H9 (cell line): ENCODE data around the gene MORN3. TPM values are rescaled to one million over a fixed set of nuclear protein-coding genes. Genes with fewer than 3 reads are reported as not detected.

Experiments
- DNase-seq: peaks from one replicate; pipeline ENCODE4 v3.0.0-alpha.2; 2017
- H2AFZ ChIP-seq: one replicate; pipeline ENCODE4 v1.6.1; 2013; ENCODE audit warnings: mild to moderate bottlenecking, low read length, control low read depth, moderate library complexity
- H2AK5ac ChIP-seq: 2 replicates; pipeline ENCODE4 v1.6.1; 2013; ENCODE audit warnings: low read length, control low read depth, mixed read lengths; ENCODE audit not compliant: insufficient read length
- H2BK120ac ChIP-seq: one replicate; pipeline ENCODE4 v1.6.1; 2013; ENCODE audit warnings: low read depth, mild to moderate bottlenecking, low read length, control low read depth, inconsistent platforms; ENCODE audit not compliant: poor library complexity, severe bottlenecking
- H2BK12ac ChIP-seq: 2 replicates; pipeline ENCODE4 v1.6.1; 2013; ENCODE audit warnings: low read length, control low read depth, mixed read lengths, low read depth; ENCODE audit not compliant: insufficient read length
- H2BK15ac ChIP-seq: 2 replicates; pipeline ENCODE4 v1.6.1; 2013; ENCODE audit warnings: low read depth, low read length, control low read depth
- H2BK20ac ChIP-seq: one replicate; pipeline ENCODE4 v1.6.1; 2013; ENCODE audit warnings: low read depth, mild to moderate bottlenecking, low read length, control low read depth, inconsistent platforms; ENCODE audit not compliant: poor library complexity, severe bottlenecking
- H2BK5ac ChIP-seq: 2 replicates; pipeline ENCODE4 v1.6.1; 2013; ENCODE audit warnings: low read length, control low read depth, mixed read lengths; ENCODE audit not compliant: insufficient read length
- H3K14ac ChIP-seq: 2 replicates; pipeline ENCODE4 v1.6.1; 2013; ENCODE audit warnings: low read length, control low read depth; ENCODE audit not compliant: insufficient read depth
- H3K18ac ChIP-seq: 2 replicates; pipeline ENCODE4 v1.6.1; 2013; ENCODE audit warnings: low read depth, mild to moderate bottlenecking, mixed read lengths, low read length, control low read depth; ENCODE audit not compliant: insufficient read length
- H3K23ac ChIP-seq: 2 replicates; pipeline ENCODE4 v1.6.1; 2013; ENCODE audit warnings: low read length, control low read depth, mixed read lengths, low read depth; ENCODE audit not compliant: insufficient read length
- H3K23me2 ChIP-seq: 2 replicates; pipeline ENCODE4 v1.6.1; 2013; ENCODE audit warnings: low read depth, mild to moderate bottlenecking, mixed read lengths, low read length, control low read depth; ENCODE audit not compliant: insufficient read length, poor library complexity, severe bottlenecking
- H3K27ac ChIP-seq: 2 replicates; pipeline ENCODE4 v1.5.1; 2013; ENCODE audit warnings: low read length, control low read depth, mixed read lengths, low read depth; ENCODE audit not compliant: insufficient read length
- H3K27me3 ChIP-seq: 2 replicates; pipeline ENCODE4 v1.6.1; 2013; ENCODE audit warnings: low read length, control low read depth, inconsistent platforms; ENCODE audit not compliant: insufficient read depth
- H3K4ac ChIP-seq: 2 replicates; pipeline ENCODE4 v1.6.1; 2013; ENCODE audit warnings: low read depth, mild to moderate bottlenecking, control low read depth, inconsistent platforms, low read length, moderate library complexity
- H3K4me1 ChIP-seq: 2 replicates; pipeline ENCODE4 v1.6.1; 2013; ENCODE audit warnings: low read length, control low read depth, inconsistent platforms; ENCODE audit not compliant: insufficient read depth
- H3K4me2 ChIP-seq: 2 replicates; pipeline ENCODE4 v1.6.1; 2013; ENCODE audit warnings: low read length, control low read depth, mixed read lengths; ENCODE audit not compliant: insufficient read length, insufficient read depth
- H3K56ac ChIP-seq: 2 replicates; pipeline ENCODE4 v1.6.1; 2013; ENCODE audit warnings: low read depth, mild to moderate bottlenecking, mixed read lengths, low read length, control low read depth; ENCODE audit not compliant: insufficient read length
- H3K79me1 ChIP-seq: 2 replicates; pipeline ENCODE4 v1.6.1; 2013; ENCODE audit warnings: low read depth, mild to moderate bottlenecking, moderate library complexity, low read length, control low read depth, inconsistent platforms; ENCODE audit not compliant: insufficient read depth, poor library complexity, severe bottlenecking
- H3K79me2 ChIP-seq: 2 replicates; pipeline ENCODE4 v1.6.1; 2013; ENCODE audit warnings: low read length, control low read depth, inconsistent platforms; ENCODE audit not compliant: insufficient read depth
- H3K9ac ChIP-seq: 2 replicates; pipeline ENCODE4 v1.6.1; 2013; ENCODE audit warnings: low read length, control low read depth, mixed read lengths; ENCODE audit not compliant: insufficient read length; ENCODE audit errors: extremely low read depth
- H3K9me3 ChIP-seq: one replicate; pipeline ENCODE4 v1.6.1; 2013; ENCODE audit warnings: low read depth, low read length, inconsistent platforms; ENCODE audit not compliant: control insufficient read depth
- H3T11ph ChIP-seq: one replicate; pipeline ENCODE4 v1.6.1; 2013; ENCODE audit warnings: mild to moderate bottlenecking, low read length, control low read depth, inconsistent platforms
- H4K20me1 ChIP-seq: one replicate; pipeline ENCODE4 v1.6.1; 2013; ENCODE audit not compliant: control insufficient read depth, insufficient read length, insufficient read depth
- H4K5ac ChIP-seq: 2 replicates; pipeline ENCODE4 v1.6.1; 2013; ENCODE audit warnings: low read depth, mild to moderate bottlenecking, mixed read lengths, low read length, control low read depth; ENCODE audit not compliant: insufficient read length
- H4K8ac ChIP-seq: replicated peaks from 2 replicates; pipeline ENCODE4 v1.6.1; 2013; ENCODE audit warnings: low read length, control low read depth, mixed read lengths, low read depth; ENCODE audit not compliant: insufficient read length
- H4K91ac ChIP-seq: 2 replicates; pipeline ENCODE4 v1.6.1; 2013; ENCODE audit warnings: low read depth, mild to moderate bottlenecking, moderate library complexity, mixed read lengths, low read length, control low read depth; ENCODE audit not compliant: insufficient read length
- H3K27ac Mint-ChIP-seq, 3 experiments: 2 replicates in 2 of 3; 3 replicates in 1 of 3; pipeline ENCODE4 v1.8.0; 2020 to 2021; ENCODE audit warnings: mixed read lengths in 3 of 3, mild to moderate bottlenecking in 1 of 3, moderate library complexity in 1 of 3
- H3K27me3 Mint-ChIP-seq: 2 replicates; pipeline ENCODE4 v1.8.0; 2021; ENCODE audit warnings: low read depth, mild to moderate bottlenecking, moderate library complexity, mixed read lengths
- H3K36me3 Mint-ChIP-seq, 3 experiments: 2 replicates in 2 of 3; 3 replicates in 1 of 3; pipeline ENCODE4 v1.8.0; 2020 to 2021; ENCODE audit warnings: low read depth in 3 of 3, mixed read lengths in 3 of 3; ENCODE audit not compliant: insufficient read depth in 1 of 3
- H3K4me1 Mint-ChIP-seq, 2 experiments: 2 replicates each; pipeline ENCODE4 v1.8.0; 2020; ENCODE audit warnings: mixed read lengths in 2 of 2
- H3K4me3 Mint-ChIP-seq, 2 experiments: 2 replicates in 1 of 2; 3 replicates in 1 of 2; pipeline ENCODE4 v1.8.0; 2020 to 2021; ENCODE audit warnings: mild to moderate bottlenecking in 2 of 2, mixed read lengths in 2 of 2, moderate library complexity in 1 of 2
- H3K9me3 Mint-ChIP-seq, 2 experiments: 2 replicates in 1 of 2; 3 replicates in 1 of 2; pipeline ENCODE4 v1.8.0; 2020; ENCODE audit warnings: mild to moderate bottlenecking in 2 of 2, mixed read lengths in 2 of 2, moderate library complexity in 1 of 2
- WGBS: extraction: QIAGEN DNeasy Blood & Tissue Kit; methylation state at CpG from one replicate; pipeline ENCODE4 v1.1.7; 2013; ENCODE audit warnings: missing lambda C conversion rate, low lambda C conversion rate, mixed read lengths; ENCODE audit not compliant: insufficient read length; ENCODE audit errors: extremely low coverage; 5-methylcytosine and 5-hydroxymethylcytosine counted together
- total RNA-seq: library from RNA; stranded (reverse); gene quantifications from 2 replicates; pipeline ENCODE4 v1.2.1, GENCODE V29; 2021
- TF ChIP-seq, protein P1 (sequence below): fragments of 200-600 bp; sonication (generic); conservative IDR thresholded peaks from 3 replicates; pipeline ENCODE4 v1.8.0; 2021; ENCODE audit warnings: antibody characterized with exemption, mild to moderate bottlenecking

Gene MORN3
- total RNA-seq, 1 experiment from 2014 or later = 0.37 TPM

DNA sequence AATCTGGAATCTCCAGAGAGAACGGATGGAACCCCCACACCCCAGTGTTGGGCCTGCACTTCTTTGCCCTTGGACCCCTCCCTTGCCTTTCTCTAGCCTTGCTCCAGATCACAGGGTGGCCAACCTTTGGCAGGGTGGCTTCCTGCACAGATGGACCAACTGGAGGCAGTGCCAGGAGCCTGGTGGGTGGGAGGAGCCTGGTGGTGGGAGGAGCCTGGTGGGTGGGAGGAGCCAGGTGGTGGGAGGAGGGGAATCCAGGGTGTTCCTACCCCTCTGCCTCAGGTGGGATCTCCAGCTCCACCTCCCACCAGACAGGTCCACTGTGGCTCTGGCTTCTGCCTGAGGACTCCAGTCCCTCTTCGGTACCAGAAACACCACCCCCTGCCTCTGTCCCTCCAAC lies 58.1 kb downstream of the MORN3 start:
- H2AFZ ChIP-seq = no peak overlapping the region
- H3K4ac ChIP-seq = no peak overlapping the region
- no peak overlapping the region for H2BK5ac ChIP-seq
- no peak overlapping the region for H2BK15ac ChIP-seq
- no peak overlapping the region for H3K4me2 ChIP-seq
- no peaks in the 10 kb centered on the region for H3K4me1 ChIP-seq
- no peak overlapping the region for H3K27ac ChIP-seq
- peaks cover 0 to 5% (median 0%) of the 10 kb centered on the region in 3 experiments; a peak in 2 of 7 replicates for H3K36me3 Mint-ChIP-seq
- H2BK20ac ChIP-seq = no peak overlapping the region
- WGBS = no CpG with 5 or more reads among the region's 2 CpGs
- no peak overlapping the region for H2AK5ac ChIP-seq
- H3K4me3 Mint-ChIP-seq = no peak overlapping the region
- no peak overlapping the region for H4K5ac ChIP-seq
- H4K91ac ChIP-seq = no peak overlapping the region
- H3K14ac ChIP-seq = no peak overlapping the region
- H3K27ac Mint-ChIP-seq = peak overlapping the region in 2 of 3 experiments; percentile 4 to 70; a peak in 3 of 7 replicates
- TF ChIP-seq, protein P1, sequence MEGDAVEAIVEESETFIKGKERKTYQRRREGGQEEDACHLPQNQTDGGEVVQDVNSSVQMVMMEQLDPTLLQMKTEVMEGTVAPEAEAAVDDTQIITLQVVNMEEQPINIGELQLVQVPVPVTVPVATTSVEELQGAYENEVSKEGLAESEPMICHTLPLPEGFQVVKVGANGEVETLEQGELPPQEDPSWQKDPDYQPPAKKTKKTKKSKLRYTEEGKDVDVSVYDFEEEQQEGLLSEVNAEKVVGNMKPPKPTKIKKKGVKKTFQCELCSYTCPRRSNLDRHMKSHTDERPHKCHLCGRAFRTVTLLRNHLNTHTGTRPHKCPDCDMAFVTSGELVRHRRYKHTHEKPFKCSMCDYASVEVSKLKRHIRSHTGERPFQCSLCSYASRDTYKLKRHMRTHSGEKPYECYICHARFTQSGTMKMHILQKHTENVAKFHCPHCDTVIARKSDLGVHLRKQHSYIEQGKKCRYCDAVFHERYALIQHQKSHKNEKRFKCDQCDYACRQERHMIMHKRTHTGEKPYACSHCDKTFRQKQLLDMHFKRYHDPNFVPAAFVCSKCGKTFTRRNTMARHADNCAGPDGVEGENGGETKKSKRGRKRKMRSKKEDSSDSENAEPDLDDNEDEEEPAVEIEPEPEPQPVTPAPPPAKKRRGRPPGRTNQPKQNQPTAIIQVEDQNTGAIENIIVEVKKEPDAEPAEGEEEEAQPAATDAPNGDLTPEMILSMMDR = no peak
- H3K79me2 ChIP-seq = no peaks in the 10 kb centered on the region
- H4K8ac ChIP-seq = no peak overlapping the region
- no peak overlapping the region for H3K9ac ChIP-seq
- H2BK120ac ChIP-seq = no peak overlapping the region
- peaks cover 0 to 3% of the 10 kb centered on the region in 2 experiments; a peak in 2 of 5 replicates for H3K9me3 Mint-ChIP-seq
- no peak overlapping the region for H3K18ac ChIP-seq
- H2BK12ac ChIP-seq = no peak overlapping the region
- H3K23me2 ChIP-seq = no peaks in the 10 kb centered on the region
- H3K9me3 ChIP-seq = no peaks in the 10 kb centered on the region
- H3T11ph ChIP-seq = no peak overlapping the region
- H3K4me1 Mint-ChIP-seq = peaks cover 8 to 28% of the 10 kb centered on the region in 2 experiments
- no peaks in the 10 kb centered on the region for H4K20me1 ChIP-seq
- no peaks in the 10 kb centered on the region for H3K79me1 ChIP-seq
- DNase-seq = peak; percentile 91
- no peaks in the 10 kb centered on the region for H3K27me3 Mint-ChIP-seq
- no peak overlapping the region for H3K23ac ChIP-seq
- no peak overlapping the region for H3K56ac ChIP-seq
- no peaks in the 10 kb centered on the region for H3K27me3 ChIP-seq
